HTERT RPE-1 (cell line): ENCODE data around the gene RASD2.

Source experiments
- in situ Hi-C: fragments of 300-500 bp; cut with MboI; formaldehyde crosslinking; loops from 4 replicates; pipeline ENCODE4 v1.14.3; 2020; ENCODE audit warnings: low sequenced_read_pairs

RASD2 gene

GRCh38 chr22:35581023-35581413 lies 40.4 kb downstream of the RASD2 start:
- in situ Hi-C loops: no loop called here

GRCh38 chr22:35582218-35582860 lies 41.7 kb downstream of the RASD2 start:
- in situ Hi-C loops: no loop called here

DNA sequence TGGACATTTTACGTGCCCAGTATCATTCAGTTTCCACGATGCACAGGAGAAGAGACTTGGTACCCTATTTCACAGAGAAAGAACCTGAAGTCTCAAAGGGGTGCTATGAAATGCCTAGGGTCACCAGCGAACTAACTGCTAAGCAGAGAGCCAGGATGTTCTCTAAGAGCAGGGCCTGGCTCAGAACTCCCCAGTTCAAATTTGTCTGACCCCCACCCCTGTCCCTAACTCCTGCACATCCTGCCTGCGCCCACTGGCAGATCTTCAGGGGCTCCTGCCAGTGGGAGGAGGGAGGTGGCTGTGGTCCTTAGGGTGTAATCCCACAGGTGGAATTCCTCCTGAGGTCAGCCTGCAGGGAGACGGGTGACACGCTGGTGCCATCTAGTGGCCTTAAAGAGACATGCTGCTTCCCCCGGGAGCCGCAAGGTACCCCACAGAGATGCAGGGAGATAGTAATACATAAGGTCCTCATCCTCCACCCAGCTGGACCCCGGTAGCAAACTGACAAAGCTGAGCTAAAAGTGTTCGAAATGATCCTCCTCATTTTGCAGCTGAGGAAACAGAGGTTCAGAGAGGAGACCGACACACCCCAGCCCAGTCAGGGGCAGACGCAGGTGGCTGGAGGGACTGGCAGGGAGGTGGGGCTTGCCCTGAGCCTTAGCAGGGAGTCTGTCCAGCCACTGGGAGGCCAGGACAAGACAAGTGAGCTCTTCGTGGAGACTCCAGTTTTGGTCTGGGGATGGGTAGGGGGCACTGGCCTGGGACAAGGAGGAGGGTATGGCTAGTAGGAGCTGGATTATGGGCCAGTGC lies 42.4 kb downstream of the RASD2 start:
- in situ Hi-C loops: no loop called here

DNA sequence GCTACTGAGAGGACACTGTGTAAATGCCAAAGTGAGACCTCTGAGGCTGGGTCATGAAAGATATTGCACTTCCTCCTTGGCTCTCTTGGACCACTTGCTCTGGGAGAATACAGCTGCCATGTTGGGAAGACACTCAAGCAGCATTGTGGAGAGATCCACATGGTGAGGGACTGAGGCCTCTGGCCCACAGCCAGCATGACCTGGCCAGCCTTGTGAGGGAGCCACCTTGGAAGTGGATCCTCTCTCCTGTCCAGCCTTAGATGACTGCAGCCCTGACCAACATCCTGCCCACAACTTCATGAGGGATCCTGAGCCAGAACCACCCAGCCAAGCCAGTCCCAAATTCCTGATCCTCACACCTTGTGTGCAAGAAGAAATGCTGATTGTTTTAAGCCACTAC lies 46.1 kb downstream of the RASD2 start:
- in situ Hi-C loops: no loop called here

- in situ Hi-C loops: no loop called here
Measured at GRCh38 chr22:35587447-35587870, 46.8 kb downstream of the RASD2 start.

GRCh38 chr22:35587896-35588295 lies 47.3 kb downstream of the RASD2 start:
- in situ Hi-C loops: no loop called here

GRCh38 chr22:35589071-35589755 lies 48.6 kb downstream of the RASD2 start:
- in situ Hi-C loops: no loop called here

DNA sequence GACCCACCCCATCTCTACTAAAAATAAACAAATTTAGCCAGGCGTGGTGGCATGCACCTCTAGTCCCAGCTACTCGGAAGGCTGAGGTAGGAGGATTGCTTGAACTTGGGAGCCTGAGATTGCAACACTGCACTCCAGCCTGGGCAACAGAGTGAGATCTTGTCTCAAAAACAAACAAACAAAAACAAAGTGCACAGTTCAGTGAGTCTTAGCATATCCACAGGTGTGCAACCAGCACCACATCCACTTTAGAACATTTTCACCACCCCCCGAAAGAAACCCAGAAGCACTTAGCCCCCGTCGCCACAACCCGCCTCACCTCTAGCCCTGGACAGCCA lies 49.1 kb downstream of the RASD2 start:
- in situ Hi-C loops: no loop called here

DNA sequence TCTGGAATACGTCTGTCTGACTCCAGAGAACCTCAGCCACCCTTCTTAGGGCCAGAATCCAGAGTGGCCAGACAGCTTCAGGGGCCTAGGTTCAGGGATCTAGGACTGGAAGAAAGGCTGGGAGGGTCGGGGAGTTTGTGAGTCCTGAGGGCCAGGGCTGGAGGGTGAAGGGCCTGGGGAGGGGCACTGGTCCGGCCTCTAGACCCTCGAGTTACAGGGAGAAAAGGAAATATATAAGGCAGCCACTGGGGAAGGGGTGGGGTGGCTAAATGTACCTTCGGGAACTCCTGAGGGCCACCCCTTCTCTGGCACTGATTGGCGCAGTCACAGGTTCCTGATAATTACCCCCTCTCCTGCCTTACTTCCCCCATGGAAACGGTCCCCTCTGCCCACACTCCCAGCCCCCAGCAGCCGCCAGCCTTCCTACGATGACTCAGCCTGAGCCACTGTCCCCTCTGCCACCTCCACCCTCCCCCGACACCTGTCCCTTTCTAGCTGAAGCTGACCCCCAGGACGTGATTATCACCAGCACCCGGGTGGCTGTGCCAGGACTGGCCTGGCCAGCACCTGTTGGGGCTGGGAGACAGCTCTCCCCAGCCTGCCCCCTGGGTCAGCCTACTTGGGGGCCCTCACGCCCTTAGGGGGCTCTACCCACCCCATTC lies 50.1 kb downstream of the RASD2 start:
- in situ Hi-C loops: no loop called here

DNA sequence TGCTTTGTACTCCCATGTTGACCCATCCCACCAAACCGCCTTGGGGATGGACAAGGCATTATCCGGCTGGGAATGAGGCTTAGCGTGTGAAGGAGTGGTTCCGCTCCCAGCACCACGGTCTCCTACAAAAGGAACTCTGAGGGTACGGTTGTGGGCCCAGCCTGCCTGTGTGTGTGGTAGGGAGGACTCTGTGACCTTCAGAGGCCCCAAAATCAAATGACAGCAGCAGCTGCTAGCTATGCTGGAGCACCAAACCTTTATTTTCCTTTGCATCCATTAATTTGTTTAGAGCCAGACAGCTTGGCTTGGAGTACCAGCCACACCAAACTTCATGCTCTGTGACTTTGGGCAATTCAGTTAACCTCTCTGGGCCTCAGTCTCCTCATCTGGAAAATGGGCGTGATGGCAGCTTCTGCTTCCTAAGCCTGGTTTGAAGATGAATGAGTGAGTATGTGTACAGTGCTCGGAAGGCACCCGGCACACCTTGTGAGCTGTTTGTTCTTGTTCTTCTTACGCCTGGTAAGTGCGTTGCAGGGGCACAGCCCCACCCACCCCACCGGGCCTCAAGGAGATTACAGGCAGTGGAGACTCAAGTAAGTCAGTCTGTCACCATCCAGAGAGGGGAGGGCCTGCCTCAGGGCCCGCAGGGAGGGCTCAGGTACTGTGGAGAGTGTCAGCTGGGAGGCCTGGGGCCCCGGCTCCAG lies 51.2 kb downstream of the RASD2 start:
- in situ Hi-C loops: no loop called here

- in situ Hi-C loops: no loop called here
Measured at GRCh38 chr22:35592418-35592967, 51.9 kb downstream of the RASD2 start.

GRCh38 chr22:35593071-35593890 lies 52.6 kb downstream of the RASD2 start:
- in situ Hi-C loops: no loop called here

DNA sequence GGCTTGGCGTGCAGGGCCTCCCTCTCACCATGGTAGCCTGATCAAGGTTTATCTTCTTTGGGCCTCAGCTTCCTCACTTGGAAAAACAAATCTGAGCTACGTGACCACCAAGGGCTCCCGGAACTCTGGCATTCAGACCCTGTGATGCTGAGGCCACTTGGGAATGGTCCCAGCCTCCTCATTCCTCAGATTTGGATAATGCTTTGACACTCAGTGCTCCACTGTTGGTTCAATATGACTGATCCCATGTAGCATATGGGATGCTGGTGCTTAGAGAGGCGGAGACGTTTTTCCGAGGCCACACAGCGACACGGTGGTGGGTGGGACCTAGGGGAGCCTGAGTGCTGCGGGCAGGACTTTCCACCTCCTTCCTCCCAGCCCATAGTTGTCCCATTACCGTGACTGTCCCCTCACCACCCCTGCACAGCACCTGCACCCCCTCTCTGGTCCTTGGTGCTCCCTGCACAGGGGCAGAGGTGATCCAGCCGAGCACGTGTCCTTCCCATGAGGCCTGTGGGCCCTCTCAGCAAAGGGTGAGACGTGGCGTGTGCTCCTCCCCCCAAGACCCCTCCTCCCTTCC lies 53.4 kb downstream of the RASD2 start:
- in situ Hi-C loops: no loop called here

- in situ Hi-C loops: no loop called here
Measured at GRCh38 chr22:35594686-35595085, 54.1 kb downstream of the RASD2 start.

GRCh38 chr22:35596821-35597220 lies 56.2 kb downstream of the RASD2 start:
- in situ Hi-C loops: no loop called here

GRCh38 chr22:35597692-35598395 lies 57.2 kb downstream of the RASD2 start:
- in situ Hi-C loops: no loop called here

GRCh38 chr22:35598396-35598710 lies 57.7 kb downstream of the RASD2 start:
- in situ Hi-C loops: no loop called here

GRCh38 chr22:35599364-35599763 lies 58.7 kb downstream of the RASD2 start:
- in situ Hi-C loops: no loop called here

DNA sequence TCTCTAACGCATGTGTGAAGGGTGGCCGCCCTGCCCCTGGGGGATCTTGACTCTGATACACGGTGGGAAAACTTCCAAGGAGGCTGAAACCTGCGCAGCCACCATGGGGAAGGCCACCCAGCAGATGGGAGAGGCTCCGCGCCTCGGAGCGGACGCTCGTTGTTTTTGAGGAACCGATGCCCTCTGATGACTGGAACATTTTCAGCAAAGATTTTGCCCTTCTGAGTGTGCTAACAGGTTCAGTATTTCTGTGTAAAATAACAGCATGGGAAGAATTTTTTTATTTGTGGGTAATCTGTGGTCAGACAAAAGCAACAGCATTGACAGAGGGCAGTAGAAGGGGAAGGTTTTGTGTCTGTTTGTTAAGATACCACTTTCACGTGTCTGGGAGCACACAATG lies 59.8 kb downstream of the RASD2 start:
- in situ Hi-C loops: no loop called here
